ENCODE measurements around the gene DVL1. TPM values are rescaled to one million over a fixed set of nuclear protein-coding genes. Genes with fewer than 3 reads are reported as not detected.
"Not testable (repeated sequence)": the region's sequence is repeated elsewhere in the genome, so short reads cannot be mapped to it uniquely, and the experiment has no call there.

The DVL1 gene
- 10 to 100 TPM; 23.6 to 45.9 (median 42.6) TPM for polyA plus RNA-seq (ENCODE audit: insufficient read length in 3 of 3)
- long read RNA-seq, donor 1, partial matches to known transcripts: 0 of 1 reads
- long read RNA-seq, donor 1, other reads (novel, unspliced or antisense): 0 of 1 reads
- long read RNA-seq, donor 2, partial matches to known transcripts: 9 of 10 reads
- long read RNA-seq, donor 2, other reads (novel, unspliced or antisense): 0 of 10 reads
- long read RNA-seq, donor 3, partial matches to known transcripts: 0 of 4 reads
- long read RNA-seq, donor 3, other reads (novel, unspliced or antisense): 0 of 4 reads
- long read RNA-seq, donor 4, partial matches to known transcripts: 0 of 3 reads
- long read RNA-seq, donor 4, other reads (novel, unspliced or antisense): 0 of 3 reads
- long read RNA-seq, donor 5: 0 reads
- long read RNA-seq, donor 6, partial matches to known transcripts: 0 of 2 reads
- long read RNA-seq, donor 6, other reads (novel, unspliced or antisense): 0 of 2 reads
- long read RNA-seq, donor 7, partial matches to known transcripts: 0 of 1 reads
- long read RNA-seq, donor 7, other reads (novel, unspliced or antisense): 0 of 1 reads
- long read RNA-seq, donor 8, partial matches to known transcripts: 0 of 4 reads
- long read RNA-seq, donor 8, other reads (novel, unspliced or antisense): 0 of 4 reads
- long read RNA-seq, donor 9, partial matches to known transcripts: 0 of 3 reads
- long read RNA-seq, donor 9, other reads (novel, unspliced or antisense): 0 of 3 reads
- long read RNA-seq, donor 10: 0 reads
- long read RNA-seq, donor 11, partial matches to known transcripts: 0 of 2 reads
- long read RNA-seq, donor 11, other reads (novel, unspliced or antisense): 0 of 2 reads
- long read RNA-seq, donor 12, partial matches to known transcripts: 0 of 5 reads
- long read RNA-seq, donor 12, other reads (novel, unspliced or antisense): 0 of 5 reads
- long read RNA-seq, donor 13, transcript DVL1-202 (15 exons, 2,926 nt): major isoform, 6 of 8 reads
- long read RNA-seq, donor 13, partial matches to known transcripts: 0 of 8 reads
- long read RNA-seq, donor 13, other reads (novel, unspliced or antisense): 0 of 8 reads
- long read RNA-seq, donor 14, partial matches to known transcripts: 0 of 1 reads
- long read RNA-seq, donor 14, other reads (novel, unspliced or antisense): 0 of 1 reads
- long read RNA-seq, donor 15, partial matches to known transcripts: 0 of 1 reads
- long read RNA-seq, donor 15, other reads (novel, unspliced or antisense): 0 of 1 reads
- long read RNA-seq, donor 16, transcript DVL1-202 (15 exons, 2,926 nt): major isoform, 6 of 58 reads
- long read RNA-seq, donor 16, partial matches to known transcripts: 39 of 58 reads
- long read RNA-seq, donor 16, other reads (novel, unspliced or antisense): 9 of 58 reads

- DNase-seq (ENCODE audit: extremely low read depth in 1 of 11, low read depth in 9 of 11, low spot score in 4 of 11): peak in 4 of 11 donors; percentile 61 to 71 (median 68)
Observed at GRCh38 chr1:1349256-1350012, at the start of gene DVL1. DVL1 (minus strand) TSS chr1:1349418; CDS start chr1:1349065, 353 bp downstream.

GRCh38 chr1:1398677-1399186 is 49.5 kb upstream of the DVL1 start:
- no peak for DNase-seq (ENCODE audit: extremely low read depth in 1 of 11, low read depth in 9 of 11, low spot score in 4 of 11)

DNA sequence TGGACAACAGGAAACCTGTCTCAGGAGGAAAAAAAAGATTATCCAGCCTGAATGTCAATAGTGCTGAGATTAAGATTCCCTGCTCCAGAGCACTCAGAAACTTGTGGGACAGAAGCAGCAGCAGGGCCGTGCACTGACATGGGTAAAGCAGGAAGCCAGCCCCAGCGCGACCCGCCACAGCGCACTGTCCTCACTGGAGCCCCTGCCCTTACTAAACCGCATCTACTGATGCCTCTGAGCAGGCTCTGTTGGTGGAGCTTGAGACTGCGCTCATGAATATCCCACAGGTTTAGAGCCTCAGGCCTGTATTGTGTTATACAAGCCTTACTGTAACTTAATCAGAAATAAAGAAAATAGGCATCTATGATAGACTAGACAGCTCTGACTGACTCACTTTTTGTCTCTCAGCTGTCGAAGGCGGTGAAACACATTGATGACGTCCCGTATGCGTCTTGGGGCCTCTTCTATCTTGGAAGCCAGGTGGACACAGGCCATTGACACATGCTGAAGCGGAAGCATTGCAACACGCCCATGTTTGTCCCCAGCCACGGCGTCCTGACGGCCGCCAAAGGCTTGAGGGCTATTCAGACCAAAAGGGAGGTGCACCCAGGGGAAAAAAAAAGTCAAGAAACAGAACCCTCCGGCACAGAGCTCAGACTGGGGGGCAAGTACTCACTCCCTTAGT is 48.8 kb upstream of the DVL1 start:
- no peak for DNase-seq (ENCODE audit: extremely low read depth in 1 of 11, low read depth in 9 of 11, low spot score in 4 of 11)

GRCh38 chr1:1395166-1395565 is 45.9 kb upstream of the DVL1 start:
- DNase-seq (ENCODE audit: extremely low read depth in 1 of 11, low read depth in 9 of 11, low spot score in 4 of 11): no peak

DNA sequence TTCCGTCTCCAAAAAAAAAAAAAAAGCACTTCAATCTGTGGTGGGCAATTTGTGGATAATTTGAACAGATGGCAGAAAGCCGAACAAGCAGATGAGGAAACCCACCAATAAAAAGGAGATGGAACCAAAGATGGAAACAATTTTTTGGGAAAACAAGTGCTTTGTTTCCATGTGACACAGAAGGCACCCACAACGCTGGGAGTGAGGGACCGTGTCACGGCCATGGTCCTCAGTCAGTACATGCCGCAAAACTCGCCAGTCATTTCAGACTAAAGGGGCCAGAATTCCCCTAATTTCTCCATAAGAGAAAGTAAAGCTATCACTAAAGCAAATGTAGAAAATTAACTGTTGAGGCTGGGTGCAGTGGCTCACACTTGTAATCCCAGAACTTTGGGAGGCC is 44.9 kb upstream of the DVL1 start:
- no peak for DNase-seq (ENCODE audit: extremely low read depth in 1 of 11, low read depth in 9 of 11, low spot score in 4 of 11)

GRCh38 chr1:1393428-1393827 is 44.2 kb upstream of the DVL1 start:
- no peak for DNase-seq (ENCODE audit: extremely low read depth in 1 of 11, low read depth in 9 of 11, low spot score in 4 of 11)

DNA sequence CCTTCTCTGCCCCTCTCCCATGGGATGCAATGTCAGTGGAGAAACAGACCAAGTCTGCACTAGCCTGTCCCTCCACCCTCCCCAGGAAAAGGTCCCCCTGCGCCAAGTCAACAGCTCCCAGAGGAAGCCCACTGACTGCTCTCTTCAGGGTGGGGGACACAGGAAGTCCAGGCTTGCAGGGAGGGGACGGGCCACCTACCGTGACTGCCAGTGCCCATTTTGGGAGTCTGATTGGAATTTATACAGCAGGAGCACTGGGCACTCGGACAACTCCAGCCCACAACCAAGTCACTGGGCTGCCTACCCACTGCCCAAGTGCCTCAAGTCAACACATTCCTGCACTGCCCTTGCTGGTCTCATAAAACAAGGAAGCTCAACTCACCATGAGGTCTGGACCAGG is 43.8 kb upstream of the DVL1 start:
- DNase-seq (ENCODE audit: extremely low read depth in 1 of 11, low read depth in 9 of 11, low spot score in 4 of 11): no peak

DNA sequence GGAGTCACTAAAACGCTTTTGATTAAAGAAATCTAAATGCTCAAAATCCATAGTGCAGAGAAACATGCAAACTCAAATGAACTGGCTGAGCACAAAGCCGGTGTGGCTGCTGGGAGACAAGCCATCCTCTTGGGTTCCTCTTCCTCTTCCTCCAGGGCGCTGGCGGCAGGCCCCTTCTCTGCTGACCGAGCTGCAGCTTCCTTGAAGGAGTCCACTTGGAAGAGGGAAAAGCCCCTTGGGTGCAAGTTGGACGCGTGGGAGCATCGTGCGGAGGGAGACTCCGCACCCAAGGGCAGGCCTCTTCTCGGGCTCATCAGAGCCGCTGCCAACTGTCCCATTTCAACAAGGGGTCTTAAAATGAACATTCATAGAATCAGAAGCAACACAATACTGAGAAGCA is 42.0 kb upstream of the DVL1 start:
- no peak for DNase-seq (ENCODE audit: extremely low read depth in 1 of 11, low read depth in 9 of 11, low spot score in 4 of 11)

GRCh38 chr1:1390675-1391074 is 41.5 kb upstream of the DVL1 start:
- DNase-seq (ENCODE audit: extremely low read depth in 1 of 11, low read depth in 9 of 11, low spot score in 4 of 11): no peak

DNA sequence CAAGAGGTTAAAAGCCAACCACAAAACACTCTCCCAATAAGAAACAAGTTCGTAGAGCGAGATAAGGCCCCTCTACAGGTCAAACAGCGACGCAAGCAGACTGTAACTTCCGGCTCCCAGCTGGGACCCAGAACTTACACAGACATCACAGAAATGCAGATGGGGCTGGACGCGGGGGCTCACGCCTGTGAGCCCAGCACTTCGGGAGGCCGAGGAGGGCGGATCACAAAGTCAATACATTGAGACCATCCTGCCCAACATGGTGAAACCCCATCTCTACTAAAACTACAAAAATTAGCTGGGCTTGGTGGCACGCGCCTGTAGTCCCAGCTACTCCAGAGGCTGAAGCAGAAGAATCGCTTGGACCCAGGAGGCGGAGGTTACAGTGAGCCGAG is 38.9 kb upstream of the DVL1 start:
- no peak for DNase-seq (ENCODE audit: extremely low read depth in 1 of 11, low read depth in 9 of 11, low spot score in 4 of 11)

DNA sequence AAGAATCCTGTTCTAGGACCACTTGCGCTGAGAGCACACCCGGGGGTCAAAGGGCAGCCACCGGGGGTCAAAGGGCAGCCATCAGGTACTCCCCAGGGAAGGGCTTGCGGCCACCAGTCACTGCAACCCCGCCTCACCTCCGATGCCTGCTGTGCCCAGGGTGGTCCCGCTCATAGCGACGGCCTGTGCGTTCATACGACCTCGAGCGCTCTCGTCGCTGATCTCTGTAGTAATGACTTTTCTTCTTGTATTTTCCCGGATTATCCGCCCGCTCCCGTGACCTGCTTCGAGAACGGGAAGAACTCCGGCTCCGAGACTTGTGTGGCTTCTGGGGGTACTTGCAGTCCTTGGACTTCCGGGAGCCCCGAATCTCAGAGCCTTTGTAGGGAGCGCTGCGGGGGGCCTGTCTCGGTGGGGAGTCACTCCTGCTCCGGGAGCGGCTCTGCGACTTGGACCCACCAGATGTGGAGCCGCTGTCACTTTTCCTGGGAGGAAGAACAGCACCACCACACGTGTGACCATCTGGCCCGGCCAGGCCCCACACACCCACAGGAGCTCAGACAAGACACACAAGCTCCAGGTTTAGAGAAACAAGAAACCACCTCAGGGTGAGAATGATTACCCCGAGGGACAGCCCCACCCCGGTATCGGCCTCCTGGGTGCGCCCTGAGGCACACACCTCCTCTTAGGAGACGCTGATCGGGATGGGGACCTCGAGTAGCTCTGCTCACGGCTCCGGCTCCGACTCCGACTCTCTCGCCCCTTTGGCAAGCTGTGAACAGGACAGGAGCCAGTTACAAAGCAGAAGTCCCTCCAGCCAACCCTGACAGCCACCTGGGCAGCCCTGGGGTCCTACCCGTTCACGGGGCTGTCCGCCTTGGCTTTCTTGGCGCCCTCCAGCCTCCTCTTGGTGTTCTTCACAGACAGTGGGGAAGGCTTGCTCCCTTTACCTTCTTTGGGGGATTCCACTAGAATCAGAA is 38.2 kb upstream of the DVL1 start:
- DNase-seq (ENCODE audit: extremely low read depth in 1 of 11, low read depth in 9 of 11, low spot score in 4 of 11): no peak

DNA sequence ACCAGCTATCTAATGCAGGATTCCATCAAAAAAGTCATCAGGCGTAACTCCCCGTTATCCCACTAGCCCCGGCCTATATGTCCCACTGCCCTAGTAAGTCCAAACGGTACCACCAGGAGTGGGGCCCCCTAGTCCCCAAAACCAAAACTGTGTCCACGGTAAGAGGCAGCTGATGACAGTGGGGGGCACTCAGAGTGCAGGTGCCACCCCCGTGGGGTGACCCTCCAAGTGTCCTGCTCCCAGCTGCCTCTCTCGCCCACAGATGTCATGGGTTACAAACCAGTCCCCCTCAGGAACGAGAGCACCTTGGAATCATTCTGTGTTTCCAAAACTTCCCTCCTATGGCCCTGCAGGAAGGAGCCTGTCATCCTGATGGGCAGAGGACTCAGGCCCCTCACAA is 36.7 kb upstream of the DVL1 start:
- no peak for DNase-seq (ENCODE audit: extremely low read depth in 1 of 11, low read depth in 9 of 11, low spot score in 4 of 11)

GRCh38 chr1:1385339-1385738 is 36.1 kb upstream of the DVL1 start:
- not testable (repeated sequence) for DNase-seq (ENCODE audit: extremely low read depth in 1 of 11, low read depth in 9 of 11, low spot score in 4 of 11)

GRCh38 chr1:1381294-1381693 is 32.1 kb upstream of the DVL1 start:
- DNase-seq (ENCODE audit: extremely low read depth in 1 of 11, low read depth in 9 of 11, low spot score in 4 of 11): no peak

DNA sequence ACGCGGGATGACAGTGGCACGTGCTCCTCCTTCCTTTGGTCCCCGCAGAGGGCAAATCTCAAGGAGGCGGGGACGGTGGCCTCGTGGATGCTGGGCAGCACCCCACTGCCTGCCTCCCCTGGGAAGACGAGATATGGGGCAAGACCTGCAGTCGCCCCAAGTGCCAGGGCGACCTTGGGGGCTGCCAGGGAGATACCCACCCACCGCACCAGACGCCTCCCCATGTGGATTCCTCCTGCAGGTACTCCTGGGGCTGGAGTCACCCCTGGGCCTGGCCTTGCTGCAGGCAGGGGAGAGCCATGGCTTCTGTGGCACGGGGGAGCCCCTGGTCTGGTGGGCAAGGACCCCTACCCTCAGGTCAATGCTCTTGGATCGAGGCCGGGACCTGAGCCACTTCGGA is 31.6 kb upstream of the DVL1 start:
- no peak for DNase-seq (ENCODE audit: extremely low read depth in 1 of 11, low read depth in 9 of 11, low spot score in 4 of 11)

DNA sequence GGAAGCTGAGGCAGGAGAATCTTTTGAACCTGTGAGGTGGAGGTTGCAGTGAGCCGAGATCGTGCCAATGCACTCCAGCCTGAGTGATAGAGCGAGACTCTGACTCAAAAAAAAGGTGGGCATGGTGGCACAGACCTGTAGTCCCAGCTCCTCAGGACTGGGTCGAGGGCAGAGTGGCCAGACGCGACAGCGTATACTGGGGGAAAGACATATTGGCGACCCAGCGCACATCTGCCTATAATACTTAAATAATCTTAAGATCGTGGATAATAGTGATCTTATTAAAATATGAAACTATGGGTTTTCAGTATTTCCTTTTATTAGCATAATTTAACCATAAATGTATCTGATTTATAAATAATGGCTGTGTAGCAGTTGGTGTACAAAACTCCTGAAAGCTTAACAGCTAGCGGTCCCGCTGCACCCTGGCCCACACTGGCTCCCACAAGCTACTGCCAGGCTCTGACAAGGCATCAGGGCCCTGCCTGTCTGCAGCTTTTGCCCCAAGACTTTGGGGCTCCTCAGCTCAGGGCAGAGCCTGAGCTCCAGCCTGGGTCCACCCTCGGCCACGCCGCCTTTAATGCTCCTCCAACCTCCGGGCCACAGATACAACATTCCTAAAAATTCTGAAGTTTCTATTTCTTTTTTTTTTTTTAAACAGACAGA is 28.5 kb upstream of the DVL1 start:
- no peak for DNase-seq (ENCODE audit: extremely low read depth in 1 of 11, low read depth in 9 of 11, low spot score in 4 of 11)
